HepG2 (cell line): ENCODE results near the gene STEAP1. TPM values are rescaled to one million over a fixed set of nuclear protein-coding genes. Genes with fewer than 3 reads are reported as not detected.

ENCODE experiments used
- EHMT2 ChIP-seq: fragments of 200-600 bp; sonication (generic); IDR thresholded peaks from 2 replicates; pipeline ENCODE4 v1.7.0; 2017; ENCODE audit warnings: antibody characterized with exemption, low read depth, low read length, borderline replicate concordance
- FOXM1 ChIP-seq: sonication (generic); formaldehyde crosslinking; IDR thresholded peaks from 2 replicates; pipeline ENCODE4 v1.5.0; 2020; ENCODE audit warnings: missing genetic modification reagents
- KAT2B ChIP-seq: fragments of 150-350 bp; IDR thresholded peaks from 2 replicates; pipeline ENCODE4 v1.6.1; 2014; ENCODE audit warnings: low read depth, low read length, borderline replicate concordance
- NFRKB ChIP-seq: fragments of 450-650 bp; IDR thresholded peaks from 2 replicates; pipeline ENCODE4 v1.6.1; 2017
- NR3C1 ChIP-seq: sonication (generic); formaldehyde crosslinking; IDR thresholded peaks from 2 replicates; pipeline ENCODE4 v1.4.0; 2020; ENCODE audit warnings: missing genetic modification reagents
- POLR2AphosphoS5 ChIP-seq: IDR thresholded peaks from 2 replicates; pipeline ENCODE4 v1.6.1; 2012; ENCODE audit warnings: low read depth, low read length
- TGIF2 ChIP-seq: IDR thresholded peaks from 2 replicates; pipeline ENCODE4 v1.6.1; 2016; ENCODE audit warnings: control low read depth, missing compliant biosample characterization
- ZBTB7B ChIP-seq: sonication (generic); formaldehyde crosslinking; IDR thresholded peaks from 2 replicates; pipeline ENCODE4 v1.4.0; 2020; ENCODE audit warnings: missing genetic modification reagents
- ZMYM4 ChIP-seq: sonication (generic); formaldehyde crosslinking; IDR thresholded peaks from 2 replicates; pipeline ENCODE4 v1.8.1; 2023; ENCODE audit warnings: mild to moderate bottlenecking, missing genetic modification reagents
- ZNF207 ChIP-seq: fragments of 450-650 bp; IDR thresholded peaks from 2 replicates; pipeline ENCODE4 v1.6.1; 2016; ENCODE audit warnings: antibody characterized with exemption, borderline replicate concordance
- ZNF746 ChIP-seq: sonication (generic); formaldehyde crosslinking; IDR thresholded peaks from 2 replicates; pipeline ENCODE4 v1.8.0; 2022; ENCODE audit warnings: mild to moderate bottlenecking, missing genetic modification reagents
- ZNF784 ChIP-seq: sonication (generic); formaldehyde crosslinking; IDR thresholded peaks from 2 replicates; pipeline ENCODE4 v1.5.1; 2020; ENCODE audit warnings: missing genetic modification reagents, mild to moderate bottlenecking, borderline replicate concordance
- ZSCAN20 ChIP-seq: sonication (generic); formaldehyde crosslinking; IDR thresholded peaks from 2 replicates; pipeline ENCODE4 v1.4.0; 2020; ENCODE audit warnings: missing genetic modification reagents, mild to moderate bottlenecking, borderline replicate concordance
- polyA plus RNA-seq, 8 experiments: library from polyadenylated mRNA; depleted of rRNA in 3 of 8; stranded (reverse) in 7 of 8; unstranded in 1 of 8; fragments of >200 nt; fragmentation: Illumina TruSeq in 4 of 8; extraction: Trizol in 4 of 8; gene quantifications; 2 replicates each; pipeline versions ENCODE4 v1.2.1 to v1.2.3, GENCODE V29; 2011 to 2016; ENCODE audit warnings: low read depth in 4 of 8, missing spikeins in 1 of 8, mixed read lengths in 1 of 8; ENCODE audit not compliant: insufficient read depth in 1 of 8
- total RNA-seq, 5 experiments: library from RNA; depleted of rRNA; stranded (reverse); fragments of >200 nt; fragmentation: Illumina TruSeq; extraction: Trizol; gene quantifications; 2 replicates each; pipeline ENCODE4 v1.2.3, GENCODE V29; 2016; ENCODE audit warnings: low read depth in 1 of 5
- TF ChIP-seq, protein P1 (sequence below): sonication (generic); formaldehyde crosslinking; IDR thresholded peaks from 2 replicates; pipeline ENCODE4 v1.4.0; 2020; ENCODE audit warnings: missing genetic modification reagents, low read depth, mild to moderate bottlenecking, borderline replicate concordance
- TF ChIP-seq, protein P2 (sequence below): sonication (generic); formaldehyde crosslinking; IDR thresholded peaks from 2 replicates; pipeline ENCODE4 v1.4.0; 2020; ENCODE audit warnings: missing genetic modification reagents
- TF ChIP-seq, protein P3 (sequence below), 2 experiments: IDR thresholded peaks; 2 replicates each; pipeline ENCODE4 v1.6.1; 2011 to 2012; ENCODE audit warnings: low read length in 2 of 2, borderline replicate concordance in 1 of 2, low read depth in 1 of 2, mild to moderate bottlenecking in 1 of 2, moderate library complexity in 1 of 2
- TF ChIP-seq, protein P4 (sequence below): sonication (generic); formaldehyde crosslinking; IDR thresholded peaks from 2 replicates; pipeline ENCODE4 v1.4.0; 2020; ENCODE audit warnings: mild to moderate bottlenecking, missing genetic modification reagents

Gene STEAP1
- total and polyA plus RNA-seq, 2 of the 13 experiments (the other 11 are each of a cell fraction or from before 2014, with no cell fraction given): 23.2 to 24.2 TPM

- TF ChIP-seq, protein P1, sequence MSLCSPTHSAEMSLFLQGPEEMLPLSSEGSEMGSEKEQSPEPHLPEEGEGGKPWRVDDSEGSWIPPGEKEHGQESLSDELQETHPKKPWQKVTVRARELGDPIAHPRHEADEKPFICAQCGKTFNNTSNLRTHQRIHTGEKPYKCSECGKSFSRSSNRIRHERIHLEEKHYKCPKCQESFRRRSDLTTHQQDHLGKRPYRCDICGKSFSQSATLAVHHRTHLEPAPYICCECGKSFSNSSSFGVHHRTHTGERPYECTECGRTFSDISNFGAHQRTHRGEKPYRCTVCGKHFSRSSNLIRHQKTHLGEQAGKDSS (CRISPR knock-in tag): peak; percentile 98; the same call in 1 of the 2 replicates
- TF ChIP-seq, protein P2, sequence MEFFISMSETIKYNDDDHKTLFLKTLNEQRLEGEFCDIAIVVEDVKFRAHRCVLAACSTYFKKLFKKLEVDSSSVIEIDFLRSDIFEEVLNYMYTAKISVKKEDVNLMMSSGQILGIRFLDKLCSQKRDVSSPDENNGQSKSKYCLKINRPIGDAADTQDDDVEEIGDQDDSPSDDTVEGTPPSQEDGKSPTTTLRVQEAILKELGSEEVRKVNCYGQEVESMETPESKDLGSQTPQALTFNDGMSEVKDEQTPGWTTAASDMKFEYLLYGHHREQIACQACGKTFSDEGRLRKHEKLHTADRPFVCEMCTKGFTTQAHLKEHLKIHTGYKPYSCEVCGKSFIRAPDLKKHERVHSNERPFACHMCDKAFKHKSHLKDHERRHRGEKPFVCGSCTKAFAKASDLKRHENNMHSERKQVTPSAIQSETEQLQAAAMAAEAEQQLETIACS: no peak
- TF ChIP-seq ZSCAN20 (CRISPR knock-in tag): no peak
- TF ChIP-seq POLR2AphosphoS5: peak; percentile 72
- TF ChIP-seq ZNF746 (CRISPR knock-in tag): peak; percentile 66; the same call in 1 of the 2 replicates
- TF ChIP-seq, protein P3, sequence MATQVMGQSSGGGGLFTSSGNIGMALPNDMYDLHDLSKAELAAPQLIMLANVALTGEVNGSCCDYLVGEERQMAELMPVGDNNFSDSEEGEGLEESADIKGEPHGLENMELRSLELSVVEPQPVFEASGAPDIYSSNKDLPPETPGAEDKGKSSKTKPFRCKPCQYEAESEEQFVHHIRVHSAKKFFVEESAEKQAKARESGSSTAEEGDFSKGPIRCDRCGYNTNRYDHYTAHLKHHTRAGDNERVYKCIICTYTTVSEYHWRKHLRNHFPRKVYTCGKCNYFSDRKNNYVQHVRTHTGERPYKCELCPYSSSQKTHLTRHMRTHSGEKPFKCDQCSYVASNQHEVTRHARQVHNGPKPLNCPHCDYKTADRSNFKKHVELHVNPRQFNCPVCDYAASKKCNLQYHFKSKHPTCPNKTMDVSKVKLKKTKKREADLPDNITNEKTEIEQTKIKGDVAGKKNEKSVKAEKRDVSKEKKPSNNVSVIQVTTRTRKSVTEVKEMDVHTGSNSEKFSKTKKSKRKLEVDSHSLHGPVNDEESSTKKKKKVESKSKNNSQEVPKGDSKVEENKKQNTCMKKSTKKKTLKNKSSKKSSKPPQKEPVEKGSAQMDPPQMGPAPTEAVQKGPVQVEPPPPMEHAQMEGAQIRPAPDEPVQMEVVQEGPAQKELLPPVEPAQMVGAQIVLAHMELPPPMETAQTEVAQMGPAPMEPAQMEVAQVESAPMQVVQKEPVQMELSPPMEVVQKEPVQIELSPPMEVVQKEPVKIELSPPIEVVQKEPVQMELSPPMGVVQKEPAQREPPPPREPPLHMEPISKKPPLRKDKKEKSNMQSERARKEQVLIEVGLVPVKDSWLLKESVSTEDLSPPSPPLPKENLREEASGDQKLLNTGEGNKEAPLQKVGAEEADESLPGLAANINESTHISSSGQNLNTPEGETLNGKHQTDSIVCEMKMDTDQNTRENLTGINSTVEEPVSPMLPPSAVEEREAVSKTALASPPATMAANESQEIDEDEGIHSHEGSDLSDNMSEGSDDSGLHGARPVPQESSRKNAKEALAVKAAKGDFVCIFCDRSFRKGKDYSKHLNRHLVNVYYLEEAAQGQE (IDR thresholded peaks at IDR 0.05; ENCODE audit: borderline replicate concordance in 1 of 2, low read depth in 1 of 2, low read length in 2 of 2): peak in 1 of 2 experiments; percentile 68; a peak in 1 of 4 replicates
- no peak for TF ChIP-seq NR3C1 (CRISPR knock-in tag)
- TF ChIP-seq ZMYM4: peak; percentile 92
- TF ChIP-seq ZBTB7B (CRISPR knock-in tag): 0 out of 2 replicates have a peak, but pooled peaks have one; percentile 45
- TF ChIP-seq ZNF207: no peak
- TF ChIP-seq KAT2B: no peak
- TF ChIP-seq NFRKB: no peak
- TF ChIP-seq, protein P4, sequence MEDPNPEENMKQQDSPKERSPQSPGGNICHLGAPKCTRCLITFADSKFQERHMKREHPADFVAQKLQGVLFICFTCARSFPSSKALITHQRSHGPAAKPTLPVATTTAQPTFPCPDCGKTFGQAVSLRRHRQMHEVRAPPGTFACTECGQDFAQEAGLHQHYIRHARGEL (CRISPR knock-in tag): no peak
- peak; percentile 27; the same call in 1 of the 2 replicates for TF ChIP-seq TGIF2 (CRISPR knock-in tag)
- 0 out of 2 replicates have a peak, but pooled peaks have one; percentile 17 for TF ChIP-seq ZNF784
- TF ChIP-seq FOXM1: no peak
- TF ChIP-seq EHMT2: no peak
Measured at GRCh38 chr7:90211391-90212148, 57.3 kb downstream of the STEAP1 start, which contains the start of gene STEAP2 (continued).
